ENCODE results near the gene RHBDF2.
"Not testable (repeated sequence)": the region's sequence is repeated elsewhere in the genome, so short reads cannot be mapped to it uniquely, and the experiment has no call there.

DNA sequence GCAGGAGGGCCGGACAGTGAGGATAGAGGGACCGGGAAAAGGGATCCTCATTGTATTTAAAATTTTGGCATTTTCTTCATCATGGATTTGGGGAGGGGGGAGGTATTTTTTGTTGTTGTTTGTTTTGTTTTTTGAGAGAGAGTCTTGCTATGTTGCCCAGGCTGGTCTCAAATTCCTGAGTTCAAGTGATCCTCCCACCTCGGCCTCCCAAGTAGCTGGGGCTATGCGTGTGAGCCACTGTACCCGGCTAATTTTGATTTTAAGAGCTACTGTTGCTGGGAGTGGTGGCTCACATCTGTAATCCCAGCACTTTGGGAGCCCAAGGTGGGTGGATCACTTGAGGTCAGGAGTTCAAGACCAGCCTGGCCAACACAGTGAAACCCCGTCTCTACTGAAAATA, 13.1 kb upstream of the RHBDF2 start:
- TF ChIP-seq, protein P1, sequence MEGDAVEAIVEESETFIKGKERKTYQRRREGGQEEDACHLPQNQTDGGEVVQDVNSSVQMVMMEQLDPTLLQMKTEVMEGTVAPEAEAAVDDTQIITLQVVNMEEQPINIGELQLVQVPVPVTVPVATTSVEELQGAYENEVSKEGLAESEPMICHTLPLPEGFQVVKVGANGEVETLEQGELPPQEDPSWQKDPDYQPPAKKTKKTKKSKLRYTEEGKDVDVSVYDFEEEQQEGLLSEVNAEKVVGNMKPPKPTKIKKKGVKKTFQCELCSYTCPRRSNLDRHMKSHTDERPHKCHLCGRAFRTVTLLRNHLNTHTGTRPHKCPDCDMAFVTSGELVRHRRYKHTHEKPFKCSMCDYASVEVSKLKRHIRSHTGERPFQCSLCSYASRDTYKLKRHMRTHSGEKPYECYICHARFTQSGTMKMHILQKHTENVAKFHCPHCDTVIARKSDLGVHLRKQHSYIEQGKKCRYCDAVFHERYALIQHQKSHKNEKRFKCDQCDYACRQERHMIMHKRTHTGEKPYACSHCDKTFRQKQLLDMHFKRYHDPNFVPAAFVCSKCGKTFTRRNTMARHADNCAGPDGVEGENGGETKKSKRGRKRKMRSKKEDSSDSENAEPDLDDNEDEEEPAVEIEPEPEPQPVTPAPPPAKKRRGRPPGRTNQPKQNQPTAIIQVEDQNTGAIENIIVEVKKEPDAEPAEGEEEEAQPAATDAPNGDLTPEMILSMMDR (IDR thresholded peaks at IDR 0.05): not testable (repeated sequence)
- TF ChIP-seq POLR2A (IDR thresholded peaks at IDR 0.05): not testable (repeated sequence)
